H1 (cell line): ENCODE results near the gene RENBP.

Experiments used
- EP300 ChIP-seq, 2 experiments: IDR thresholded peaks; 1 replicate in 1 of 2; 2 replicates in 1 of 2; pipeline ENCODE4 v1.6.1; 2011 to 2012; ENCODE audit warnings: low read depth in 2 of 2, low read length in 2 of 2, mild to moderate bottlenecking in 2 of 2, borderline replicate concordance in 1 of 2, inconsistent platforms in 1 of 2, moderate library complexity in 1 of 2
- RAD21 ChIP-seq, 2 experiments: IDR thresholded peaks in 1 of 2; conservative IDR thresholded peaks in 1 of 2; 2 replicates each; pipeline ENCODE4 v1.6.1; 2011; ENCODE audit warnings: low read depth in 2 of 2, low read length in 2 of 2, improper control_type of control experiment in 1 of 2, inconsistent platforms in 1 of 2, mild to moderate bottlenecking in 1 of 2, moderate library complexity in 1 of 2

DNA sequence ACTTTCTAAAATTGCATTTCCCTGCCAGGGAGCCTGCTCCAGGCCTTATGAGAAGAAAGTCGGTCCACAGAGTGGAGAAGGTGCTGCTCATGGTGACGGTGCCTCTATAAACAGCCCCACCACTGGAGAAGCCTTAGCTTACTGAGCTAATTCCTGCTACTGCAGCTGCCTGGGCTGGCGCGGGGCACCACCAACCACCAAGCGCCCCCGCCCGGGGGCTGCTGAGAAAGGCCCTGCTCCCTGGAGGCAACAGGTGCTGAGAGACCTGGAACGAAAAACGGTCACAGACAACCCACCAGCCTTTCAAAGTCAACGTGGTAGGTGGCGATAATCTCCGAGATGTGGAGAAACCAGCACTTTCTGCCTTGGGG lies 24.3 kb upstream of the RENBP start:
- TF ChIP-seq RAD21 (IDR thresholded peaks at IDR 0.05 in 1 of 2, conservative IDR thresholded peaks at IDR 0.05 in 1 of 2; ENCODE audit: low read depth in 2 of 2, low read length in 2 of 2) (no peak), EP300 (IDR thresholded peaks at IDR 0.05; ENCODE audit: borderline replicate concordance in 1 of 2, low read depth in 2 of 2, low read length in 2 of 2) (no peak)
